LoVo (cell line): ENCODE measurements around the gene RAB12.

Experiments used
- DNase-seq: peaks from one replicate; pipeline ENCODE4 v3.0.0-alpha.2; 2016; ENCODE audit warnings: low spot score

The RAB12 gene

GRCh38 chr18:8685141-8685913 lies 76.1 kb downstream of the RAB12 start:
- no peak for DNase-seq

GRCh38 chr18:8685914-8686216 lies 76.6 kb downstream of the RAB12 start:
- no peak for DNase-seq

- DNase-seq: no peak
Observed at GRCh38 chr18:8686611-8687010, 77.4 kb downstream of the RAB12 start.

- no peak for DNase-seq
Observed at GRCh38 chr18:8688216-8688800, 79.1 kb downstream of the RAB12 start.

- no peak for DNase-seq
Observed at GRCh38 chr18:8688816-8689215, 79.6 kb downstream of the RAB12 start.
